CD4-positive, alpha-beta T cell (primary cell): Measurements from ENCODE around the gene MYO1B. TPM values are rescaled to one million over a fixed set of nuclear protein-coding genes. Genes with fewer than 3 reads are reported as not detected.

Source experiments
- ATAC-seq: fragments of 200-7000 bp; cut with Tn5 transposase; one replicate; pipeline ENCODE4 v1.10.0; 2022; ENCODE audit warnings: mild to moderate bottlenecking; ENCODE audit not compliant: poor library complexity
- CTCF ChIA-PET: fragments of 350-600 bp; sonication (Branson Sonifier 250); formaldehyde crosslinking; loops from one replicate; lab custom pipeline; 2021; ENCODE audit warnings: antibody characterized with exemption, inconsistent platforms; lab: Charles Lee
- POLR2A ChIA-PET: fragments of 350-600 bp; sonication (Branson Sonifier 250); formaldehyde crosslinking; loops from one replicate; lab custom pipeline; 2021; ENCODE audit warnings: antibody characterized with exemption, inconsistent platforms; lab: Charles Lee
- DNase-seq, 14 experiments: peaks; one replicate each; pipeline ENCODE4 v3.0.0-alpha.2; 2013 to 2020; ENCODE audit warnings: mixed read lengths in 2 of 14
- H3K27ac ChIP-seq, 2 donors: one replicate each; pipeline versions ENCODE4 v1.5.1 to v1.7.0; 2013; ENCODE audit warnings: low read length in 2 of 2, low read depth in 1 of 2, mild to moderate bottlenecking in 1 of 2
- H3K27me3 ChIP-seq, 2 experiments: 1 replicate in 1 of 2; 2 replicates in 1 of 2; pipeline versions ENCODE4 v1.6.1 to v1.7.0; 2013; ENCODE audit warnings: low read length in 2 of 2, control low read depth in 1 of 2, mild to moderate bottlenecking in 1 of 2, moderate library complexity in 1 of 2; ENCODE audit not compliant: insufficient read depth in 2 of 2, control insufficient read depth in 1 of 2
- H3K36me3 ChIP-seq: one replicate; pipeline ENCODE4 v1.6.1; 2013; ENCODE audit warnings: low read length, control low read depth; ENCODE audit not compliant: insufficient read depth
- H3K4me1 ChIP-seq: one replicate; pipeline ENCODE4 v1.6.1; 2013; ENCODE audit warnings: low read length, control low read depth; ENCODE audit not compliant: insufficient read depth
- H3K4me3 ChIP-seq: one replicate; pipeline ENCODE4 v1.5.1; 2013; ENCODE audit warnings: mild to moderate bottlenecking, low read length, moderate library complexity
- H3K9me3 ChIP-seq, 2 experiments: 1 replicate in 1 of 2; 2 replicates in 1 of 2; pipeline versions ENCODE4 v1.6.1 to v1.7.0; 2013; ENCODE audit warnings: low read length in 2 of 2, mild to moderate bottlenecking in 2 of 2, control low read depth in 1 of 2, moderate library complexity in 1 of 2; ENCODE audit not compliant: control insufficient read depth in 1 of 2, insufficient read depth in 1 of 2
- H3K27ac Mint-ChIP-seq: one replicate; pipeline ENCODE4 v1.8.0; 2020; ENCODE audit warnings: mixed read lengths
- H3K27me3 Mint-ChIP-seq: one replicate; pipeline ENCODE4 v1.8.0; 2021; ENCODE audit warnings: mixed read lengths
- H3K36me3 Mint-ChIP-seq: one replicate; pipeline ENCODE4 v1.8.0; 2021; ENCODE audit warnings: low read depth, mixed read lengths
- H3K4me1 Mint-ChIP-seq: one replicate; pipeline ENCODE4 v1.8.0; 2021; ENCODE audit warnings: low read depth, mixed read lengths
- H3K4me3 Mint-ChIP-seq: one replicate; pipeline ENCODE4 v1.8.0; 2020; ENCODE audit warnings: mild to moderate bottlenecking, mixed read lengths
- H3K9me3 Mint-ChIP-seq: one replicate; pipeline ENCODE4 v1.8.0; 2020; ENCODE audit warnings: mixed read lengths
- CTCF ChIP-seq: fragments of 200-600 bp; IDR thresholded peaks from one replicate; pipeline ENCODE4 v1.8.0; 2022; ENCODE audit warnings: antibody characterized with exemption, mild to moderate bottlenecking
- intact Hi-C, 2 experiments: fragments of 100-400 bp; cut with DNase I in 1 of 2; cut with micrococcal nuclease in 1 of 2; formaldehyde crosslinking; loops; one replicate each; pipeline versions ENCODE4 v1.15.1 to v1.9.0; 2023 to 2025; cut with DNase I, micrococcal nuclease
- total RNA-seq, 174 experiments: library from RNA in 2 of 174; stranded (reverse) in 2 of 174; gene quantifications; one replicate each; pipeline ENCODE4 v1.2.3 and lab custom pipeline; 2021 to 2026

Gene MYO1B
- total RNA-seq, 2 experiments from 2014 or later, result 0.98 to 1.3 TPM

- Mint-ChIP-seq H3K9me3 (no peaks in the 10 kb centered on the region), H3K36me3 (no peaks in the 10 kb centered on the region), H3K4me1 (no peaks in the 10 kb centered on the region), H3K4me3 (no peak overlapping the region), H3K27ac (no peak overlapping the region), H3K27me3 (no peaks in the 10 kb centered on the region)
- Histone ChIP-seq H3K27me3 (no peaks in the 10 kb centered on the region), H3K9me3 (no peaks in the 10 kb centered on the region), H3K27ac (no peak overlapping the region), H3K36me3 (no peaks in the 10 kb centered on the region), H3K4me1 (no peaks in the 10 kb centered on the region), H3K4me3 (no peak overlapping the region)
- TF ChIP-seq CTCF, result no peak
- ATAC-seq (no peak), DNase-seq (no peak)
- POLR2A ChIA-PET, result no interaction called here
- intact Hi-C loops, result no loop called here
- CTCF ChIA-PET, result interaction anchor here (0.9 kb wide), 1 partner anchor 72 kb away, joined by 3 read pairs; no protein-coding TSS in a partner anchor
Observed at GRCh38 chr2:191428141-191428540, 182.9 kb downstream of the MYO1B start.

- Mint-ChIP-seq H3K27me3 (no peaks in the 10 kb centered on the region), H3K4me3 (no peak overlapping the region), H3K27ac (no peak overlapping the region), H3K36me3 (no peaks in the 10 kb centered on the region), H3K9me3 (no peaks in the 10 kb centered on the region), H3K4me1 (no peaks in the 10 kb centered on the region)
- DNase-seq (no peak), ATAC-seq (no peak)
- Histone ChIP-seq H3K9me3 (no peaks in the 10 kb centered on the region), H3K27me3 (no peaks in the 10 kb centered on the region), H3K4me1 (no peaks in the 10 kb centered on the region), H3K36me3 (no peaks in the 10 kb centered on the region), H3K4me3 (no peak overlapping the region), H3K27ac (no peak overlapping the region)
- ChIA-PET CTCF (no interaction called here), POLR2A (no interaction called here)
- intact Hi-C loops, result no loop called here
- TF ChIP-seq CTCF, result no peak
Observed at GRCh38 chr2:191430476-191430875, 185.3 kb downstream of the MYO1B start.

- CTCF ChIA-PET, result no interaction called here
- POLR2A ChIA-PET, result no interaction called here
- no peak for TF ChIP-seq CTCF
- H3K27me3 ChIP-seq, result no peaks in the 10 kb centered on the region
- no peaks in the 10 kb centered on the region for H3K27me3 Mint-ChIP-seq
- no peak overlapping the region for H3K27ac Mint-ChIP-seq
- H3K4me3 Mint-ChIP-seq, result no peak overlapping the region
- H3K27ac ChIP-seq, result no peak overlapping the region
- no peaks in the 10 kb centered on the region for H3K4me1 Mint-ChIP-seq
- H3K4me3 ChIP-seq, result no peak overlapping the region
- H3K36me3 Mint-ChIP-seq, result no peaks in the 10 kb centered on the region
- no peak for ATAC-seq
- intact Hi-C loops, result no loop called here
- DNase-seq, result no peak
- H3K36me3 ChIP-seq, result no peaks in the 10 kb centered on the region
- H3K9me3 ChIP-seq, result no peaks in the 10 kb centered on the region
- no peaks in the 10 kb centered on the region for H3K4me1 ChIP-seq
- H3K9me3 Mint-ChIP-seq, result no peaks in the 10 kb centered on the region
Observed at GRCh38 chr2:191432121-191432520, 186.9 kb downstream of the MYO1B start.
